GM12801 (cell line): Measurements from ENCODE around the gene MMP1.

Experiments
- TF ChIP-seq, protein P1 (sequence below): IDR thresholded peaks from one replicate; pipeline ENCODE4 v1.5.1; 2011; ENCODE audit warnings: control low read depth; ENCODE audit not compliant: insufficient read length; ENCODE audit errors: extremely low read depth

The MMP1 gene

DNA sequence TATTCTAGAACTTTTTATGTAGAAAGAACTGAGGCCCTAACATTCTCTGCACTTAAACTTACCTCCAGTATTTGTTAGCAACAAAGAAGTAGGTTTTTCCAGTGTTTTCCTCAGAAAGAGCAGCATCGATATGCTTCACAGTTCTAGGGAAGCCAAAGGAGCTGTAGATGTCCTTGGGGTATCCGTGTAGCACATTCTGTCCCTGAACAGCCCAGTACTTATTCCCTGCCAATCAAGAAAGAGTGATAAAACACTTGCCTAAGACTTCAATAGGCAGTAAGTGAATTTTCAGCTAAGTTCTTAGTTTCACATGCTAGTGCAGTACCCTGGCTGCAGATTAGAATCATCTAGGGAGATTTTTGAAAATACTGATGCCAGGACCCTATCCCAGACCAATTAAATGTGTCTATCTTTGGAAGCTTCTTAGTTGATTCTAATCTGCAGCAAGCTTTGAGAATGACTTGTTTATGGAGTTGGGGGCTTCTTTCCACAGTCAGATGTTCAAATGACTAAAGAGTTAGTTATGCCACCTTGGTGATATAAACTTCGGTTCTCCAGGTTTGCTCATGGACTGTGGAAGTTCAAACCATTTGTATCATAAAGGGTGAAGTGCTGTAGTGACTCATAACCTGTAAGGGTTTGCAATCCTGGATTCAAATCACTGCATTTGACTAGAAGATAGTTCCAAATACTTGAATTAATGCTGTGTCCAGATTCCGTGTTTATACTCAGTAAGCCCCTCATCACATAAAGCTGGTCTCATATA, 6.5 kb downstream of the MMP1 start:
- TF ChIP-seq, protein P1, sequence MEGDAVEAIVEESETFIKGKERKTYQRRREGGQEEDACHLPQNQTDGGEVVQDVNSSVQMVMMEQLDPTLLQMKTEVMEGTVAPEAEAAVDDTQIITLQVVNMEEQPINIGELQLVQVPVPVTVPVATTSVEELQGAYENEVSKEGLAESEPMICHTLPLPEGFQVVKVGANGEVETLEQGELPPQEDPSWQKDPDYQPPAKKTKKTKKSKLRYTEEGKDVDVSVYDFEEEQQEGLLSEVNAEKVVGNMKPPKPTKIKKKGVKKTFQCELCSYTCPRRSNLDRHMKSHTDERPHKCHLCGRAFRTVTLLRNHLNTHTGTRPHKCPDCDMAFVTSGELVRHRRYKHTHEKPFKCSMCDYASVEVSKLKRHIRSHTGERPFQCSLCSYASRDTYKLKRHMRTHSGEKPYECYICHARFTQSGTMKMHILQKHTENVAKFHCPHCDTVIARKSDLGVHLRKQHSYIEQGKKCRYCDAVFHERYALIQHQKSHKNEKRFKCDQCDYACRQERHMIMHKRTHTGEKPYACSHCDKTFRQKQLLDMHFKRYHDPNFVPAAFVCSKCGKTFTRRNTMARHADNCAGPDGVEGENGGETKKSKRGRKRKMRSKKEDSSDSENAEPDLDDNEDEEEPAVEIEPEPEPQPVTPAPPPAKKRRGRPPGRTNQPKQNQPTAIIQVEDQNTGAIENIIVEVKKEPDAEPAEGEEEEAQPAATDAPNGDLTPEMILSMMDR: no peak

DNA sequence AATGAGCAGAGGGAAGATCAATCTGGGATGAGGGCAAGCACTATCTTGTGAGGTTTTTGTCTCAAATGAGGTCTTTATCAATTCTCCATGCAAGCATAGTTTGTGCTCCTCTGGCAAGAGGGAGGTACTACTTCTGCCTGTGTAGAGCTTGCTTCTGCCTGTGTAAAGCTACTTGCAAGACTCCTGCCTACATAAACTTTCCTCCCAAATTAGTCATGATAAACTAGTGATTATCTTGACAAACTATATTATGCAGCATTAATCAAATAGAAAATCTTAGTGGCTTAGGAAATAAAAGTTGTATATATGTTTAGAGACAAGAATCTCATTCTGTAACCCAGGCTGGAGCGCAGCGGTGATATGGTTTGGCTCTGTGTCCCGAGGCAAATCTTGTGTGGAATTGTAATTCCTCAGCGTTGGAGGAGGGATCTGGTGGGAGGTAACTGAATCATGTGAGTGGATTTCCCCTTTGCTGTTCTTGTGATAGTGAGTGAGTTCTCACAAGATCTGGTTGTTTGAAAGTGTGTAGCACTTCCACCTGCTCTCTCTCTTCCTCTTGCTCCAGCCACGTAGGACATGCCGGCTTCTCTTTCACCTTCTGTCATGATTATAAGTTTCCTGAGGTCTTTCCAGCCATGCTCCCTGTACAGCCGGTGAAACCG, 9.5 kb downstream of the MMP1 start:
- TF ChIP-seq, protein P1: no peak

DNA sequence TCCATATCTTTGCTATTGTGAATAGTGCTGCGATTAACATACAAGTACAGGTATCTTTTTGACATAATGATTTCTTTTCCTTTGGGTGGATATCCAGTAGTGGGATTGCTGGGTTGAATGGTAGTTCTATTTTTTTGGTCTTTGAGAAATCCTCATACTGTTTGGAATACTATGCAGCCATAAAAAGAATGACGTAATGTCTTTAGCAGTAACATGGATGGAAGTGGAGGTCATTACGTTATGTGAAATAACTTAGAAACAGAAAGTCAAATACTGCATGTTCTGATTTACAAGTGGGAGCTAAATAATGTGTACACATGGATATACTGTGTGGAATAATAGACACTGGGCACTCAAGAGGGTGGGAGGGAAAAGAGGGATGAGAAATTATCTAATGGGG, 13.6 kb downstream of the MMP1 start:
- TF ChIP-seq, protein P1: no peak

DNA sequence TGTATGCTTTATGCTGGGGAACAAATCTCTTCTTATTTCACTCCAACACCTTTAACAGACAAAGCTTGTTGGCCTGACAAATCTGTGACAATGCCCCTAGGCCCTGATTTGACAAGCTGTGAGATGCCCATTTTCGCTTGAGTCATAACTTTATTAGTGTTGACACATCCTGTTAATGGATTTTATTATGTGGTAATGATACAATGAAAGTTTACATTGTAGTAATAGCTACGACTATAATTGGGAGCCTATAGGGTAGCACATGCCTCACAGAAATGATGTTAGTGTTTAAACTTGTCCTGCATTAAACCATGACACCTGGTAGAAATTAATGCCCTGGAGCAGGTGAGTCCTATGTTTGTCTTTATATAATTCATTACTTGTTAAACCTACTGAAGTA, 14.2 kb downstream of the MMP1 start:
- TF ChIP-seq, protein P1: no peak

DNA sequence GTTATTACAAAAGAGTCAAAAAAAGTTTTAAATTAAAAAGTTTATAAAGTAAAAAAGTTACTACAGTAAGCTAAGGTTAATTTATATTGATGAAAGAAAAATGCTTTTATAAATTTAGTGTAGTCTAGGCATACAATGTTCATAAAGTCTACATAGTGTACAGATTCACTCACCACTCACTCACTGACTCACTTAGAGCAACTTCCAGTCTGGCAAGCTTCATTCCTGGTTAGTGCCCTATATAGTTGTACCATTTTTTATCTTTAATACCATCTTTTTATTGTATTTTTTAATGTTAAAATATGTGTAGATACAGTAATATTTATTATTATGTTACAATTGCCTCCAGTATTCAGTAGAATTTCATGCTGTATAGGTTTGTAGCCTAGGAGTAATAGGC, 14.9 kb downstream of the MMP1 start:
- TF ChIP-seq, protein P1: no peak

DNA sequence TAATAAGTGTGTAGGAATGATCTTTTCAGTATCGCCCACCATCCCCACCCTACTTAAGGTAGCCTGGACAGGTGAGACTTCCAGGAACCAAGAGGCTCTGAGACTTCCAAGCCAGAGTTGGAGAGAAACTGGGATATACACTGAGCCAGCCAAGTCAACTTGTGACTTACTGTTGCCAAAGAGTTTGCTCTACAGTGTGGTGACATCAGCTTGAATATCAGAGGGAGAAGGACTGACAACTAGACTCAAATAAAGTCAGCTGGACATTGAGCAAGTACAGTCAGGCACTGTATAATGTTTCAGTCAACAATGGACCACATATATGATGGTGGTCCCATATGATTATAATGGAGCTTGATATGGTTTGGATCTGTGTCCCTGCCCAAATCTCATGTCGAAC, 16.3 kb downstream of the MMP1 start:
- TF ChIP-seq, protein P1: no peak

DNA sequence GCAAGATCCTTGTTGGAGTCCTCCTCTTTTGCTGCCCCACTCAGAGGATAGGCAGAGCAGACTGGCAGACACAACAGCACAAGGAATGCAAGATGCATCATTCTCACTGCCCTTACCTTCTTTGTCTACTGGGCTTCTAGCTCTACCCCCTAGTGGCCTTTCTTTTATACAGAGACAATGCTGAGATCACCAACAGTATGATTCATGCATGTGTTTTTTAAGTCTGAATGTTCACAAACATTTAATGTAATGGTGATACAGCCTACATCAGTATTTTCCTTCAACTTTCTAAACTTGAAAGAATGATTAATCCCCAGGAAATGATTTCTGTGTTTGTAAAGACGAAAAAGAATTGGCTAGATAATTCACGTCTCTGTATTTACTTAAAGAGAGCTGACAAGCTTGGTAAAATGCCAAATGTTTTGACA, 17.5 kb downstream of the MMP1 start, which contains the start of gene MMP10:
MMP10 (minus strand) TSS at position 138 of the 428 bp plus-strand sequence; CDS start at position 101, 37 bp downstream.
- TF ChIP-seq, protein P1: no peak
